HG02623 (cell line): Measurements from ENCODE around the gene KRT83.

Experiments used
- ATAC-seq: cut with Tn5 transposase; IDR thresholded peaks from one replicate; pipeline ENCODE4 v1.9.1; 2021; ENCODE audit warnings: moderate library complexity; ENCODE audit not compliant: unreplicated experiment

The KRT83 gene

GRCh38 chr12:52268212-52268611 is 53.0 kb downstream of the KRT83 start:
- ATAC-seq, result no peak

- no peak for ATAC-seq
Measured at GRCh38 chr12:52267699-52268098, 53.5 kb downstream of the KRT83 start.

GRCh38 chr12:52267266-52267665 is 53.9 kb downstream of the KRT83 start:
- no peak for ATAC-seq

- ATAC-seq, result no peak
Measured at GRCh38 chr12:52266514-52266913, 54.7 kb downstream of the KRT83 start.

GRCh38 chr12:52264435-52264825 is 56.8 kb downstream of the KRT83 start:
- no peak for ATAC-seq
